Activated T-cell treated with anti-CD3 and anti-CD28 coated beads, Interleukin-2, amount 50 U/mL, for 72 hours (primary cell): ENCODE data around the gene STYXL1. TPM values are rescaled to one million over a fixed set of nuclear protein-coding genes. Genes with fewer than 3 reads are reported as not detected.
A peak's percentile ranks its signal among the peaks of the same experiment; 100 is the strongest.
"Not testable (repeated sequence)": the region's sequence is repeated elsewhere in the genome, so short reads cannot be mapped to it uniquely, and the experiment has no call there.

Experiments
- ATAC-seq, 2 donors: fragments of 150-1000 bp; cut with Tn5 transposase; replicated peaks in 1 of 2; 2 replicates each; pipeline ENCODE4 v1.10.0; 2021; ENCODE audit warnings: moderate library complexity in 2 of 2, mild to moderate bottlenecking in 1 of 2
- DNase-seq, 2 donors: peaks; one replicate each; pipeline ENCODE4 v3.0.0; 2021 to 2022; ENCODE audit warnings: mixed read lengths in 1 of 2
- H3K27ac Mint-ChIP-seq: one replicate; pipeline ENCODE4 v1.8.0; 2022; ENCODE audit warnings: mild to moderate bottlenecking, moderate library complexity, mixed read lengths
- H3K27me3 Mint-ChIP-seq: one replicate; pipeline ENCODE4 v1.8.0; 2022; ENCODE audit warnings: low read depth, mixed read lengths
- H3K36me3 Mint-ChIP-seq, 2 donors: one replicate each; pipeline ENCODE4 v1.8.0; 2022; ENCODE audit warnings: mixed read lengths in 2 of 2, mild to moderate bottlenecking in 1 of 2; ENCODE audit not compliant: insufficient read depth in 2 of 2
- H3K4me1 Mint-ChIP-seq: one replicate; pipeline ENCODE4 v1.8.0; 2022; ENCODE audit warnings: low read depth, mixed read lengths
- H3K4me3 Mint-ChIP-seq, 2 donors: one replicate each; pipeline ENCODE4 v1.8.0; 2022; ENCODE audit warnings: mild to moderate bottlenecking in 2 of 2, mixed read lengths in 2 of 2, moderate library complexity in 2 of 2
- H3K9me3 Mint-ChIP-seq, 2 donors: one replicate each; pipeline ENCODE4 v1.8.0; 2022; ENCODE audit warnings: mixed read lengths in 2 of 2
- total RNA-seq, 2 donors: library from RNA; stranded (reverse); gene quantifications; one replicate each; pipeline ENCODE4 v1.2.3, GENCODE V29; 2022

STYXL1 gene
- total RNA-seq, 2 donors from 2014 or later: 52.0 to 54.6 TPM

- DNase-seq: peak; percentile 33 to 42
- peak; percentile 42 to 59 for ATAC-seq
Observed at GRCh38 chr7:76008156-76008687, 39.6 kb downstream of the STYXL1 start.

DNA sequence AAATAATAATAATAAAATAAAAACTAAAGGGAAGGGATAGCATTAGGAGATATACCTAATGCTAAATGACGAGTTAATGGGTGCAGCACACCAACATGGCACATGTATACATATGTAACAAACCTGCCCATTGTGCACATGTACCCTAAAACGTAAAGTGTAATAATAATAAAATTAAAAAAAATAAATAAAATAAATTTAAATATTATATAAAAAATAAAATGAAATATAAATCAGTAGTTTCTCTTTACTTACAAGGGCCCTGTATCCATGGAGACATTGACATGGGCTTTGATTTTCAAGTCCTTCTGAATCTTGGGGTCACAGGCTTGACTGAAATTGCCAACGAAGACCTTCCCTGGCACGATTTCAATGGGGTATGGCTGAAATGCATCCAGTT lies 42.8 kb downstream of the STYXL1 start:
- not testable (repeated sequence) for H3K27me3 Mint-ChIP-seq

More at GRCh38 chr7:76008156-76008687, 39.6 kb downstream of the STYXL1 start:
- Mint-ChIP-seq H3K27ac (no peak overlapping the region), H3K36me3 (peaks cover 0 to 11% of the 10 kb centered on the region in 2 donors), H3K4me1 (peaks cover 43% of the 10 kb centered on the region), H3K4me3 (peak overlapping the region; percentile 66 to 70), H3K9me3 (no peaks in the 10 kb centered on the region), H3K27me3 (peaks cover 13% of the 10 kb centered on the region)

GRCh38 chr7:76003351-76003750 lies 44.4 kb downstream of the STYXL1 start:
- DNase-seq (no peak), ATAC-seq (peak in 1 of 2 donors; percentile 9)
- no peaks in the 10 kb centered on the region for H3K27me3 Mint-ChIP-seq
- no peaks in the 10 kb centered on the region for H3K9me3 Mint-ChIP-seq
- H3K4me3 Mint-ChIP-seq: no peak overlapping the region
- peaks cover 10% of the 10 kb centered on the region for H3K4me1 Mint-ChIP-seq
- H3K27ac Mint-ChIP-seq: no peak overlapping the region
- H3K36me3 Mint-ChIP-seq: peaks cover 2 to 8% of the 10 kb centered on the region in 2 donors

More for the DNA sequence above, 42.8 kb downstream of the STYXL1 start:
- not testable (repeated sequence) for DNase-seq, H3K9me3 Mint-ChIP-seq, H3K36me3 Mint-ChIP-seq, H3K4me3 Mint-ChIP-seq, ATAC-seq, H3K27ac Mint-ChIP-seq
- peaks cover 26% of the 10 kb centered on the region for H3K4me1 Mint-ChIP-seq

DNA sequence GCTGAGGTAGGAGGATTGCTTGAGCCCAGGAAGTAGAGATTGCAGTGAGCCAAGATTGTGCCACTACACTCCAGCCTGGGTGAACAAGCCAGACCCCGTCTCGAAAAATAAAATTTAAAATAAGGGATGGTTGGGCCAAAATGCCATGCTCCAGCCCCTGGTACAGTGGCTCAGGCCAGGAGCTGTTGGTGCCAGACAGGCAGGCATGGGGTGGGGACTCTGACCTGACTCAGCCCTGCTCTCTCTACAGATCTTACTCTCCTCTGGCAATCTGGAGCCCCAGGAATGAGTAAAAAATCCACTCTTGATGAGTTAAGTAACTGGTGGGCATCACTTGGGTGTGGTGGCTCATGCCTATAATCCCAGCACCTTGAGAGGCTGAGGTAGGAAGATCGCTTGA lies 45.0 kb downstream of the STYXL1 start:
- Mint-ChIP-seq H3K27ac (no peak overlapping the region), H3K36me3 (peaks cover 2 to 8% of the 10 kb centered on the region in 2 donors), H3K9me3 (no peaks in the 10 kb centered on the region), H3K27me3 (no peaks in the 10 kb centered on the region), H3K4me3 (no peak overlapping the region), H3K4me1 (peaks cover 4% of the 10 kb centered on the region)
- peak in 1 of 2 donors; percentile 54 for ATAC-seq
- DNase-seq: no peak

- Mint-ChIP-seq H3K27me3 (no peaks in the 10 kb centered on the region), H3K9me3 (no peaks in the 10 kb centered on the region), H3K4me1 (peaks cover 5% of the 10 kb centered on the region), H3K36me3 (peaks cover 5 to 8% of the 10 kb centered on the region in 2 donors), H3K4me3 (no peak overlapping the region), H3K27ac (no peak overlapping the region)
- DNase-seq: no peak
- ATAC-seq: no peak
Observed at GRCh38 chr7:76002139-76002538, 45.7 kb downstream of the STYXL1 start.

GRCh38 chr7:76000566-76000965 lies 47.2 kb downstream of the STYXL1 start:
- H3K36me3 Mint-ChIP-seq: peaks cover 5 to 8% of the 10 kb centered on the region in 2 donors
- no peak for DNase-seq
- H3K27me3 Mint-ChIP-seq: no peaks in the 10 kb centered on the region
- peak in 1 of 2 donors; percentile 9 for ATAC-seq
- H3K27ac Mint-ChIP-seq: no peak overlapping the region
- H3K9me3 Mint-ChIP-seq: no peaks in the 10 kb centered on the region
- peaks cover 10% of the 10 kb centered on the region for H3K4me1 Mint-ChIP-seq
- no peak overlapping the region for H3K4me3 Mint-ChIP-seq

DNA sequence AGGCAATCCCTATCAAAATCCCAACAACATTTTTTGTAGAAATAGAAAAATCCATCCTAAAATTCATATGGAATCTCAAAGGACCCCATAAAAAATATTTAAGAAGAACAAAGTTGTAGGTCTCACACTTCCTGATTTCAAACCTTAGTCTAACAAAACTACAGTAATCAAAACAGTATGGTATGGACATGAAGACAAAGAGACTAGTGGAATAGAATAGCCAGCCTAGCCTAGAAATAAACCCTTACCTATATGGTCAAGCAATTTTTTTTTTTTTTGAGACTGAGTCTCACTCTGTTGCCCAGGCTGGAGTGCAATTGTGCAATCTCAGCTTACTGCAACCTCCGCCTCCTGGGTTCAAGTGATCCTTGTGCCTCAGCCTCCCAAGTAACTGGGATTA lies 49.8 kb downstream of the STYXL1 start:
- peaks cover under 1 to 4% of the 10 kb centered on the region in 2 donors for H3K36me3 Mint-ChIP-seq
- no peak for ATAC-seq

DNA sequence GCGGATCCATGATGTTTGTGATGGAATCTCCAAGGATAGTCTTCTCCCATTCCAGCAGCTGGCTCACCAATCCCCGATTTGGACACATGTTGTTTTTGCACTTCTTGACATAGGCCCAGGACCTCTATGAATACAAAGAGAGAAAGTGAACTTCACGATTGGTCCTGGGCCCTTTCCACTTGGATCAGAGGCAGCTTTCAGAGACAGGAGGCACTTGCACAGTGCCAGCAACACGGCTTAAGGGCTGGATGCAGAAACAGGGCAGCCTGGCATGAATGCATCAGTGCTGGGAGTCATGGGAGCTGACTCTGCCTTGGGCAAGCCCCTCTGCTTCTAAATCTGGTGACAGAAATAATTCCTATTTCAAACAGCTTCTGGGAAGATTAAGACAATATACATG lies 51.3 kb downstream of the STYXL1 start:
- H3K27ac Mint-ChIP-seq: no peak overlapping the region
- no peak overlapping the region for H3K4me3 Mint-ChIP-seq
- ATAC-seq: no peak

More for the DNA sequence above, 49.8 kb downstream of the STYXL1 start:
- no peaks in the 10 kb centered on the region for H3K9me3 Mint-ChIP-seq
- no peak for DNase-seq
- no peaks in the 10 kb centered on the region for H3K27me3 Mint-ChIP-seq
- no peak overlapping the region for H3K27ac Mint-ChIP-seq
- peaks cover 12% of the 10 kb centered on the region for H3K4me1 Mint-ChIP-seq
- no peak overlapping the region for H3K4me3 Mint-ChIP-seq

DNA sequence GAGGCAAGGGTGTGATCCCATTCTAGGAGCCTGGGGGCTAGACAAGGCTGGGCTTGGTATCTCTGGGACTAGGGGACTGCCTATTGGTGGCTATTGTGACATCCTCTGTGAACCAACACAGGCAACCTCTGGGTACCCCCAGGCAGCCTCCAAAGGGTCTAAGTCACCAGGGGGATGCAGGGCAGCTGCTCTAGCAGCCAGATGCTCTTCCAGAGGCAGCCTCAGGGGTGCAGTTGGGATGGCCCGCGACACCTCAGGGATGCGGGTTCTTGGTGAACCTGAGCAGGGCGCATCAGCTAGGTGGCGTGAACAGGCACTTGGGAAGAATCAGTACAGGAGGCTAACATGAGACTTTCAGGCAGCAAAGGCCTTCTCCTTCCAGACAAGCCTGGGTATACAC lies 51.8 kb downstream of the STYXL1 start:
- H3K27ac Mint-ChIP-seq: no peak overlapping the region
- H3K36me3 Mint-ChIP-seq: peaks cover 0 to 3% of the 10 kb centered on the region in 2 donors
- peaks cover 15% of the 10 kb centered on the region for H3K4me1 Mint-ChIP-seq
- ATAC-seq (no peak), DNase-seq (no peak)
- H3K9me3 Mint-ChIP-seq: no peaks in the 10 kb centered on the region
- H3K27me3 Mint-ChIP-seq: no peaks in the 10 kb centered on the region
- no peak overlapping the region for H3K4me3 Mint-ChIP-seq

More for the DNA sequence above, 51.3 kb downstream of the STYXL1 start:
- H3K36me3 Mint-ChIP-seq: peaks cover 0 to 3% of the 10 kb centered on the region in 2 donors
- no peaks in the 10 kb centered on the region for H3K9me3 Mint-ChIP-seq
- H3K27me3 Mint-ChIP-seq: no peaks in the 10 kb centered on the region
- DNase-seq: no peak
- H3K4me1 Mint-ChIP-seq: peaks cover 15% of the 10 kb centered on the region

DNA sequence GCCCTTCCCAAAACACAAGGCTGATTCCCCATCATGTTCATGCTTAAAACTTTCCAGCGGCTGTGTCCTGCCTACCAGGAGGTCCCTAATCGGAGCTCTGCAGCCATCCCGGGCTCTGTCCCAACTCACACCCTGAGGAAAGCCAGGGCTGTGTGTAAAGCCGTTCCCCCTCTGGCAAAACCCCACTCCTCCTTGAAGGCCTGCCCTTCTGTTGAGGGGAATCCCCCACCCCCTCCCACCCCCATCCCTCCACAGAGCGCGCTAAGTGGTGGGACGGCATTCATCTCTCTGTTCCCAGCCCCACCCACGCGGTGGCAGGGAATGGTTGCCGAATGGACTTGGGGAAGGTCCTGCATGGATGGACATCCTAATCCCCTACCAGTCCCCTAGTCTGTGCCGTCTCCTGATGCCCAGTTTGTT lies 52.7 kb downstream of the STYXL1 start:
- DNase-seq (no peak), ATAC-seq (no peak)
- no peaks in the 10 kb centered on the region for H3K27me3 Mint-ChIP-seq
- peak overlapping the region; percentile 82 to 83 for H3K4me3 Mint-ChIP-seq
- peaks cover 0 to 3% of the 10 kb centered on the region in 2 donors for H3K36me3 Mint-ChIP-seq
- peaks cover 19% of the 10 kb centered on the region for H3K4me1 Mint-ChIP-seq
- H3K9me3 Mint-ChIP-seq: no peaks in the 10 kb centered on the region
- H3K27ac Mint-ChIP-seq: no peak overlapping the region

DNA sequence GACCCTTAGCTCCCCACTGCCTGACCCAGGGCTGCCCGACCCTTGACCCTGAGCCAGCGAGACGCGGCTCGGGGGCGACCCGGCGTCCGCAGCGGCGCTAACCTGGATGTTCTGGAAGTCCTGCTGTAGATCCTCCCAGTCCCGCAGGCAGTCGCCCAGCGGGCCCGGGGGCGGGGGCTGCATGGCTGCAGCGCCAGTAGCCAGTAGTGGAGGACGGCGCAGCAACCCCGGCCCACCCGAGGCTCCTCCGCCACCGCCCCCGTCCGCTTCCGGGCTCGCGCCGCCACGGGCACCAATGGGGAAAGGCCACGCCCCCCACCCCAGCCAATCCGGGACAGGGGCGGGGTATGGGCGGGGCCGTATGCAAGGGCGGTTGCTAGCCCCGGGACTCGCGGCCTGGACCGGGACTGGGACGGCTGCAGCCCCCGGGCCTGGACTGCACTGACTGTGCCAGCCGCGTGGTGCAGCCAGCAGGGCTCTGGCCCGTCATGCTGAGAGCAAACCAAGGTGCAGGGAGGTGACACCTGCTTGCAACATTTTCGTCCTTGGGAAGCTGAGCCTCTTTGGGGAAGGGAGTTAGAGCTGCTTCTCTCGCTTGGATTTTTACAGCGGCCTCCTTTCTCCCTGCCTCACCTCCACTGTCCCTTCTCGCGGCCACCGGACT lies 53.3 kb downstream of the STYXL1 start, which contains the start of gene TMEM120A:
Gene TMEM120A (minus strand): TSS at position 208 of the 664 bp plus-strand sequence. CDS start 25 bp downstream, at position 183.
- H3K27ac Mint-ChIP-seq: no peak within 1 kb of the TSS
- H3K4me1 Mint-ChIP-seq: peaks cover 25% of the 10 kb centered on the region
- ATAC-seq: peak; percentile 97 to 98

DNA sequence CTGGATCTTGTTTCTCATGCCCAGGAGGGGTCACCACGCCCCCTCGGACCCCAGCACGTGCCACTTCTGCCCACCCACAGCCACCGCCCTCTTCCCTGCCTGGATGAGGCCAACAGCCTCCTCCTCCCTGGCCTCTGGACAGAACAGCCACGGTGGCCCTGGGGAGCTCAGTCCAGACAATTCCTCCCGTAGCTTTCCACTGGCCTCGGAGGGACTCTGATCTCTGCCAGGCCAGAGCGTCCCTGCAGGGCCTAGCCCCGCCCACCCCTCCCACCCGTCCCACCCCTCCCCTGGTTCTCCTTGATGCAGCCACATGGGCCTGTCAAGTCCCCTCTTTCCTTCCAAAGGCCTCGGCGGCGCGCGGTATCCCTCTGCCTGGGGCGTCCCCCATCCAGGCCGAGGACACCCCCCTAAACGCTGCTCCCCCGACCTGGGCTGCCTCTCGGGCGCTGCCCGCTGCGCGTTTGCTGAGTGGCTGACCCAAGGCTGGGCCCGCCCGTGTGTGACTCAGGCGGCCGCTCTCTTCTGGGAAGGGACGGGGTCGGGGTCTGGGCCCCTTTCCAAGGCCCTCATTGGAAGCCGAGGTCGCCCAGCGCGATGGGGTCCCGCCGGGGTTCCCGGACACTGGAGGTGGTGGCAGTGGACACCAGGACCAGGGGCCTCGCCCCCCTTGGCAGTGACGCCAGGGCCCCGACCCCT lies 54.0 kb downstream of the STYXL1 start:
- DNase-seq: peak; percentile 22

More for the DNA sequence above, 53.3 kb downstream of the STYXL1 start, which contains the start of gene TMEM120A:
- H3K36me3 Mint-ChIP-seq: peaks cover 0 to 3% of the 10 kb centered on the region in 2 donors
- H3K9me3 Mint-ChIP-seq: no peaks in the 10 kb centered on the region
- peak within 1 kb of the TSS; percentile 82 to 83 for H3K4me3 Mint-ChIP-seq
- DNase-seq: peak; percentile 97 to 98
- no peaks in the 10 kb centered on the region for H3K27me3 Mint-ChIP-seq

More for the DNA sequence above, 54.0 kb downstream of the STYXL1 start:
- peaks cover 26% of the 10 kb centered on the region for H3K4me1 Mint-ChIP-seq
- ATAC-seq: peak; percentile 19 to 35
- H3K9me3 Mint-ChIP-seq: no peaks in the 10 kb centered on the region
- H3K27ac Mint-ChIP-seq: no peak overlapping the region
- no peaks in the 10 kb centered on the region for H3K27me3 Mint-ChIP-seq
- H3K36me3 Mint-ChIP-seq: peaks cover 0 to 3% of the 10 kb centered on the region in 2 donors
- H3K4me3 Mint-ChIP-seq: peak overlapping the region; percentile 82 to 83
